ENCODE data around the gene STIM1.

STIM1 gene

DNA sequence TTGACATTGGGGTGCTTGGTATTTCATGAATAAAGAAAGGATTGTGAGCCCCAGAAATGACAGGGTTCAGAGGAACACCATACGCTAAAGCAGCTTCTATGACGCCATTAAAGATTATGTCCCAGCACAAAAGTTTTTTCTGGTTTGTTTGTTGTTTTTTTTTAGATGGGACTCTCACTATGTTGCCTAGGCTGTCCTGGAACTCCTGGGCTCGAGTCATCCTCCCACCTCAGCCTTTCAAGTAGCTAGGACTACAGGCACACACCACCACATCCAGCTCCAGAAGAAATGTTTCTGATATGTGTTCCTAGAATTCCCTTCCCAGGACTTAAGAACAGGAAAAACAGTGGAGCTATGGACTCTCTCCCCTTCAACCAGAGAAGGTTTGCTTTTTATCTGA, 12.1 kb upstream of the STIM1 start:
- TF ChIP-seq, protein P1, sequence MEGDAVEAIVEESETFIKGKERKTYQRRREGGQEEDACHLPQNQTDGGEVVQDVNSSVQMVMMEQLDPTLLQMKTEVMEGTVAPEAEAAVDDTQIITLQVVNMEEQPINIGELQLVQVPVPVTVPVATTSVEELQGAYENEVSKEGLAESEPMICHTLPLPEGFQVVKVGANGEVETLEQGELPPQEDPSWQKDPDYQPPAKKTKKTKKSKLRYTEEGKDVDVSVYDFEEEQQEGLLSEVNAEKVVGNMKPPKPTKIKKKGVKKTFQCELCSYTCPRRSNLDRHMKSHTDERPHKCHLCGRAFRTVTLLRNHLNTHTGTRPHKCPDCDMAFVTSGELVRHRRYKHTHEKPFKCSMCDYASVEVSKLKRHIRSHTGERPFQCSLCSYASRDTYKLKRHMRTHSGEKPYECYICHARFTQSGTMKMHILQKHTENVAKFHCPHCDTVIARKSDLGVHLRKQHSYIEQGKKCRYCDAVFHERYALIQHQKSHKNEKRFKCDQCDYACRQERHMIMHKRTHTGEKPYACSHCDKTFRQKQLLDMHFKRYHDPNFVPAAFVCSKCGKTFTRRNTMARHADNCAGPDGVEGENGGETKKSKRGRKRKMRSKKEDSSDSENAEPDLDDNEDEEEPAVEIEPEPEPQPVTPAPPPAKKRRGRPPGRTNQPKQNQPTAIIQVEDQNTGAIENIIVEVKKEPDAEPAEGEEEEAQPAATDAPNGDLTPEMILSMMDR (IDR thresholded peaks at IDR 0.05), result no peak
- Histone ChIP-seq H3K27ac (no peak overlapping the region), H3K4me3 (no peak overlapping the region)
- no peak for DNase-seq (ENCODE audit: low spot score)

DNA sequence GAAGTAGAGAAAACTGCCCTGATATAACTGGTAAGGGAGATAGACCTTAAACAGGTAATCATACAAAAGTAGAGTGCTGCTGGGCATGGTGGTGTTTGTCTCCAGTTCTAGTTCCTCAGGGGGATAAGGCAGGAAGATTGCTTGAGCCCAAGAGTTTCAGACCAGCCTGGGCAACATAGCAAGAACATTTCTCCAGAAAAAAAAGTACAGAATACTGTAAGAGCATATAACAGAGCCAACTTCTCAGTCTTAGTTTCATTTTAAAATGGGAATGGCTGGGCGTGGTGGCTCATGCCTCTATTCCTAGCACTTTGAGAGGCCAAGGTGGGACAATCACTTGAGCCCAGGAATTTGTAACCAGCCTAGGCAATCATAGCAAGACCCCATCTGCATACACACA, 10.2 kb upstream of the STIM1 start:
- Histone ChIP-seq H3K27ac (no peak overlapping the region), H3K4me3 (no peak overlapping the region)
- TF ChIP-seq, protein P1 (IDR thresholded peaks at IDR 0.05), result no peak
- DNase-seq (ENCODE audit: low spot score), result no peak

GRCh38 chr11:3845670-3846069, 9.8 kb upstream of the STIM1 start:
- no peak overlapping the region for H3K4me3 ChIP-seq
- TF ChIP-seq, protein P1 (IDR thresholded peaks at IDR 0.05), result no peak
- DNase-seq (ENCODE audit: low spot score), result no peak
- no peak overlapping the region for H3K27ac ChIP-seq

DNA sequence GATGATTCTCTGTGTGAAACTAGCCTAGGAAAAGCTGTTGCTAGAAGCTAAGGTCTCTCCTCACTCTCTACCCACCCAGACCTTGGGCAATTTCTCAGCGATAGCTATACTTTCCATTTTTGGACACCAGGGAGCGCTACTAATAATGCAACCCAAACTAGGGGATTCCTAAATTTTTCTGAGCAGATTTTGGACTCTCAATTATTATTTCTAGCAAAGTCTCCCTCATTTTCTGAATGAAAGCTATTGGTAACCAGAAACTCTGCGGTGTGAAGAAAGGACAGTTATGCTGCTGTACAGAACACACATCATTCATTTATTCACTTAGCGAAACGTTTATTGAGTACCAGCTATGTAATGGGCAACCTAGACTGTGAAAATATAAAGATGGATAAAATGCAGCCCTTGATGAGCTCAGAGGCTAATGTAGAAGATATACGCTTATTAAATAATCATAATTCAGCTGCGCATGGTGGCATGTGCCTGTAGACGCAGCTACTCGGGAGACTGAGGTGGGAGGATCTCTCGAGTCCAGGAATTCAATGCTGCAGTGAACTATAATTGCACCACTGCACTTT, 6.1 kb upstream of the STIM1 start:
- H3K27ac ChIP-seq, result no peak overlapping the region
- DNase-seq (ENCODE audit: low spot score), result no peak
- H3K4me3 ChIP-seq, result no peak overlapping the region
- TF ChIP-seq, protein P1 (IDR thresholded peaks at IDR 0.05), result peak; percentile 58

GRCh38 chr11:3853545-3853842, 2.0 kb upstream of the STIM1 start:
- Histone ChIP-seq H3K27ac (no peak overlapping the region), H3K4me3 (no peak overlapping the region)
- TF ChIP-seq, protein P1 (IDR thresholded peaks at IDR 0.05), result no peak
- DNase-seq (ENCODE audit: low spot score), result no peak

DNA sequence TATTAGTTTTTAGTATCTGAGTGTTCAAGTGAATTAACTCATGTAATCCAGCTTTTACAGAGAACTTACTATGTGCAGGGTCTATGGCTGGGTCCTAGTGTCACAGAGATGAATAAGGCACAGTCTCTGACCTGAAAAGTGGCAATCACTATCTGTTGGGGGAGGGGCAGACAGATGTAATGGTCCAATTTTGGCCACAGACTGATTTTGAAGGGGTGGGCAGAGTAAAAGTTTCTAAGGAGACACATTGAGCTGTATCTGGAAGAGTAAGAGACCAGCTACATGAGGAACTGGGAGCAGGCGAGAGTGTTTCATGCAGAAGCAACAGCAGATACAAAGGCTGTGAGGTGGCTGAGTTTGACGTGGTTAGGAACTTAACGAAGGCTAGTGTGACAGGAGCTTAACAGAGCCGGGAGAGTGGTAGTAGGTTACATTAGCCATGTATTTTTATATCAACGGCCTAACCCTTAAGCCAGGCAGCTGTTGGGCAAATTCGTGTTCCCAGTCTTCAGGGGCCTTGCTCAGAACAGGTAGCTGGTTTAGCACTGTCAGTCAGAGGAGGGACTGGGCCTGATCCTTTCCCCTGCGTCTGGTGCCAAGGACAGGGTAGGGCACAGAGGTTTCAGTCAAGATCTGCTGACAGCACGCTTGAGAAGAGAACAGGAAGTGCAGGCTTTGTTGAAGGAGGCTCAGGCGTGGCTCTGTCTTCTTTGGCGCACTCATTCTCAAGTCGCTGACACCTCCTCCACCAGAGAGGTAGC, 1.4 kb upstream of the STIM1 start:
- H3K4me3 ChIP-seq, result no peak overlapping the region
- TF ChIP-seq, protein P1 (IDR thresholded peaks at IDR 0.05), result no peak
- H3K27ac ChIP-seq, result peak overlapping the region in 1 of 2 donors; percentile 98
- no peak for DNase-seq (ENCODE audit: low spot score)

DNA sequence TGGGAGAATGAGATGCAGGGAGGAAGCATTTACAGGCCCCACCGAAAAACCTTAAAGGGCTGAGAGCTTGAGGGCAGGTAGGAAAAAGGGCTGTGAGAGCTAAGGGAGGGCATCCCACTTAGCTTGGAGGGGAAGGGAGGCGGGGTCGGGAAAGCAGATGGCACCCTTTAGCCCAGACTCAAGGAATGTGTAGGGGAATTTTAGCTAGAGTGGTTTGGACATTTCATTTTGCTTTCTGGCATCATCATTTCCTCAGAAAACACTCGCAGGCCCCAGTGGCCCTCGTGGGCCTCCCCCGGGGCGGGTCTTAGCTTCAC, 846 bp upstream of the STIM1 start:
- Histone ChIP-seq H3K27ac (peak overlapping the region in 1 of 2 donors; percentile 98), H3K4me3 (peak overlapping the region; percentile 92)
- no peak for DNase-seq (ENCODE audit: low spot score)
- TF ChIP-seq, protein P1 (IDR thresholded peaks at IDR 0.05), result no peak

Measured in coronary artery (tissue), 2 donors.